Measurements from ENCODE around the gene NR1I3. TPM values are rescaled to one million over a fixed set of nuclear protein-coding genes. Genes with fewer than 3 reads are reported as not detected.

The NR1I3 gene
- total and polyA plus RNA-seq, 2 of the 13 experiments (the other 11 are each of a cell fraction or from before 2014, with no cell fraction given), result 0.62 to 0.95 TPM

- Histone ChIP-seq H3K9ac (ENCODE audit: insufficient read depth, low read depth, low read length) (no peak overlapping the region), H3K27me3 (ENCODE audit: control insufficient read depth in 1 of 2, insufficient read depth in 2 of 2, low read length in 2 of 2) (no peaks in the 10 kb centered on the region; a peak in 1 of 5 replicates), H3K4me1 (ENCODE audit: insufficient read depth, low read length) (peaks cover 19% of the 10 kb centered on the region), H3K36me3 (replicated peaks in 1 of 2; ENCODE audit: control insufficient read depth in 1 of 2, insufficient read depth in 2 of 2, low read length in 2 of 2) (peaks cover 2 to 5% of the 10 kb centered on the region in 2 experiments; a peak in 4 of 5 replicates), H3K9me3 (ENCODE audit: low read length) (no peaks in the 10 kb centered on the region), H3K4me3 (replicated peaks in 1 of 3; ENCODE audit: insufficient read depth in 1 of 3, low read depth in 2 of 3, low read length in 3 of 3) (no peak overlapping the region), H3K4me2 (ENCODE audit: low read depth, low read length) (no peak overlapping the region), H3K79me2 (ENCODE audit: insufficient read depth, low read length) (peaks cover 10% of the 10 kb centered on the region), H4K20me1 (ENCODE audit: insufficient read depth, low read length) (no peaks in the 10 kb centered on the region), H2AFZ (ENCODE audit: low read length) (no peak overlapping the region), H3K27ac (ENCODE audit: extremely low read length, insufficient read depth, low read length) (no peak overlapping the region)
- ATAC-seq (no peak), FAIRE-seq (no peak), DNase-seq (ENCODE audit: low spot score) (no peak)
- POLR2A ChIA-PET, result no interaction called here
- no TSS peak for BruUV-seq (replicated peaks)
- TF ChIP-seq KDM2A (CRISPR knock-in tag; IDR thresholded peaks at IDR 0.05; ENCODE audit: borderline replicate concordance, low read depth) (no peak), NBN (conservative IDR thresholded peaks at IDR 0.05) (no peak), SNRNP70 (IDR thresholded peaks at IDR 0.05; ENCODE audit: low read depth, low read length) (no peak), ZKSCAN8 (CRISPR knock-in tag; IDR thresholded peaks at IDR 0.05; ENCODE audit: borderline replicate concordance) (no peak), AGO2 (optimal IDR thresholded peaks at IDR 0.05; ENCODE audit: low read depth, low read length) (no peak), ZNF841 (CRISPR knock-in tag; IDR thresholded peaks at IDR 0.05; ENCODE audit: borderline replicate concordance) (no peak), ZBTB7A (CRISPR knock-in tag; IDR thresholded peaks at IDR 0.05) (no peak), ZFP37 (CRISPR knock-in tag; IDR thresholded peaks at IDR 0.05; ENCODE audit: borderline replicate concordance) (no peak), ZNF230 (CRISPR knock-in tag; IDR thresholded peaks at IDR 0.05) (no peak), ZC3H13 (CRISPR knock-in tag; IDR thresholded peaks at IDR 0.05) (no peak), ZNF562 (CRISPR knock-in tag; IDR thresholded peaks at IDR 0.05; ENCODE audit: borderline replicate concordance) (no peak), ZNF20 (CRISPR knock-in tag; IDR thresholded peaks at IDR 0.05) (no peak), GATA4 (IDR thresholded peaks at IDR 0.05; ENCODE audit: borderline replicate concordance, low read depth) (no peak)
- intact Hi-C loops (cut with micrococcal nuclease; ENCODE audit: unreplicated experiment), result no loop called here
- CTCF ChIA-PET (ENCODE audit: low intra/inter-chr PET ratio, low total read pairs), result no interaction called here
- in situ Hi-C loops (cut with HindIII; ENCODE audit: extremely low pct_ligation_motif_present, low pct_unique_long_range_greater_than_20kb), result no loop called here
- WGBS (ENCODE audit: low lambda C conversion rate), result 73% methylated on average over 3 of the region's 3 CpGs
These were observed 58.3 kb downstream of the NR1I3 start for GRCh38 chr1:161179698-161180097.

Small RNA genes lying within 50 kb of the gene (microRNA-seq; reads per million reads assigned to microRNA genes)
- 1.4 reads per million for gene MIR5187

Other genes with a start within 250 kb of the NR1I3 start
- gene F11R, start 217.1 kb downstream of the NR1I3 start, total RNA-seq (2016; rRNA removed; fragmentation: Illumina TruSeq; extraction: Trizol), result 41.4 and 95.8 TPM in 2 replicates
- 105 and 145 TPM in 2 replicates for gene F11R, start 217.1 kb downstream of the NR1I3 start, polyA plus RNA-seq (2011; rRNA removed)
- 0.31 TPM in 1 of 2 replicates, not detected in the other for gene TSTD1, start 199.2 kb downstream of the NR1I3 start, total RNA-seq (2016; rRNA removed; fragmentation: Illumina TruSeq; extraction: Trizol)
- 0.15 TPM in 1 of 2 replicates, not detected in the other for gene TSTD1, start 199.2 kb downstream of the NR1I3 start, polyA plus RNA-seq (2011; rRNA removed)
- 32.2 and 39.4 TPM in 2 replicates for gene USF1, start 192.2 kb downstream of the NR1I3 start, total RNA-seq (2016; rRNA removed; fragmentation: Illumina TruSeq; extraction: Trizol)
- gene USF1, start 192.2 kb downstream of the NR1I3 start, polyA plus RNA-seq (2011; rRNA removed), result 26.9 and 40.0 TPM in 2 replicates
- gene ARHGAP30, start 168.3 kb downstream of the NR1I3 start, total RNA-seq (2016; rRNA removed; fragmentation: Illumina TruSeq; extraction: Trizol), result 0.20 TPM in 1 of 2 replicates, not detected in the other
- 0.13 and 0.17 TPM in 2 replicates for gene ARHGAP30, start 168.3 kb downstream of the NR1I3 start, polyA plus RNA-seq (2011; rRNA removed)
- gene NECTIN4, start 148.6 kb downstream of the NR1I3 start, total RNA-seq (2016; rRNA removed; fragmentation: Illumina TruSeq; extraction: Trizol), result 12.3 and 12.4 TPM in 2 replicates
- 5.9 and 9.2 TPM in 2 replicates for gene NECTIN4, start 148.6 kb downstream of the NR1I3 start, polyA plus RNA-seq (2011; rRNA removed)
- gene KLHDC9, start 139.8 kb downstream of the NR1I3 start, total RNA-seq (2016; rRNA removed; fragmentation: Illumina TruSeq; extraction: Trizol), result 2.9 and 4.0 TPM in 2 replicates
- gene KLHDC9, start 139.8 kb downstream of the NR1I3 start, polyA plus RNA-seq (2011; rRNA removed), result 2.6 and 2.9 TPM in 2 replicates
- 63.6 and 90.3 TPM in 2 replicates for gene PFDN2, start 120.2 kb downstream of the NR1I3 start, total RNA-seq (2016; rRNA removed; fragmentation: Illumina TruSeq; extraction: Trizol)
- gene PFDN2, start 120.2 kb downstream of the NR1I3 start, polyA plus RNA-seq (2011; rRNA removed), result 51.0 and 62.6 TPM in 2 replicates
- 30.0 and 31.0 TPM in 2 replicates for gene NIT1, start 120.1 kb downstream of the NR1I3 start, total RNA-seq (2016; rRNA removed; fragmentation: Illumina TruSeq; extraction: Trizol)
- 22.7 and 29.2 TPM in 2 replicates for gene NIT1, start 120.1 kb downstream of the NR1I3 start, polyA plus RNA-seq (2011; rRNA removed)
- 12.6 and 14.0 TPM in 2 replicates for gene DEDD, start 105.5 kb downstream of the NR1I3 start, total RNA-seq (2016; rRNA removed; fragmentation: Illumina TruSeq; extraction: Trizol)
- gene DEDD, start 105.5 kb downstream of the NR1I3 start, polyA plus RNA-seq (2011; rRNA removed), result 27.8 and 31.2 TPM in 2 replicates
- gene UFC1, start 84.2 kb downstream of the NR1I3 start, total RNA-seq (2016; rRNA removed; fragmentation: Illumina TruSeq; extraction: Trizol), result 72.8 and 96.5 TPM in 2 replicates
- 70.1 and 85.2 TPM in 2 replicates for gene UFC1, start 84.2 kb downstream of the NR1I3 start, polyA plus RNA-seq (2011; rRNA removed)
- 7.4 and 10.1 TPM in 2 replicates for gene USP21, start 78.7 kb downstream of the NR1I3 start, total RNA-seq (2016; rRNA removed; fragmentation: Illumina TruSeq; extraction: Trizol)
- gene USP21, start 78.7 kb downstream of the NR1I3 start, polyA plus RNA-seq (2011; rRNA removed), result 31.0 and 33.1 TPM in 2 replicates
- gene PPOX, start 71.8 kb downstream of the NR1I3 start, total RNA-seq (2016; rRNA removed; fragmentation: Illumina TruSeq; extraction: Trizol), result 13.0 and 15.5 TPM in 2 replicates
- gene PPOX, start 71.8 kb downstream of the NR1I3 start, polyA plus RNA-seq (2011; rRNA removed), result 25.2 and 27.7 TPM in 2 replicates
- gene B4GALT3, start 60.7 kb downstream of the NR1I3 start, total RNA-seq (2016; rRNA removed; fragmentation: Illumina TruSeq; extraction: Trizol), result 26.7 and 35.6 TPM in 2 replicates
- 40.4 and 45.0 TPM in 2 replicates for gene B4GALT3, start 60.7 kb downstream of the NR1I3 start, polyA plus RNA-seq (2011; rRNA removed)
- gene ADAMTS4, start 39.1 kb downstream of the NR1I3 start, total RNA-seq (2016; rRNA removed; fragmentation: Illumina TruSeq; extraction: Trizol), result 0.73 and 1.7 TPM in 2 replicates
- gene ADAMTS4, start 39.1 kb downstream of the NR1I3 start, polyA plus RNA-seq (2011; rRNA removed), result 0.51 and 0.56 TPM in 2 replicates
- gene NDUFS2, start 35.8 kb downstream of the NR1I3 start, total RNA-seq (2016; rRNA removed; fragmentation: Illumina TruSeq; extraction: Trizol), result 118 and 129 TPM in 2 replicates
- 70.1 and 89.9 TPM in 2 replicates for gene NDUFS2, start 35.8 kb downstream of the NR1I3 start, polyA plus RNA-seq (2011; rRNA removed)
- 1.3 and 1.5 TPM in 2 replicates for gene FCER1G, start 22.9 kb downstream of the NR1I3 start, total RNA-seq (2016; rRNA removed; fragmentation: Illumina TruSeq; extraction: Trizol)
- gene FCER1G, start 22.9 kb downstream of the NR1I3 start, polyA plus RNA-seq (2011; rRNA removed), result 4.7 and 6.4 TPM in 2 replicates
- 4,370 and 6,293 TPM in 2 replicates for gene APOA2, start 14.6 kb downstream of the NR1I3 start, total RNA-seq (2016; rRNA removed; fragmentation: Illumina TruSeq; extraction: Trizol)
- 18,293 and 18,774 TPM in 2 replicates for gene APOA2, start 14.6 kb downstream of the NR1I3 start, polyA plus RNA-seq (2011; rRNA removed)
- 26.2 and 29.1 TPM in 2 replicates for gene TOMM40L, start 12.1 kb downstream of the NR1I3 start, total RNA-seq (2016; rRNA removed; fragmentation: Illumina TruSeq; extraction: Trizol)
- gene TOMM40L, start 12.1 kb downstream of the NR1I3 start, polyA plus RNA-seq (2011; rRNA removed), result 14.1 and 16.9 TPM in 2 replicates
- not detected in 2 replicates for gene PCP4L1, start 20.5 kb upstream of the NR1I3 start, total RNA-seq (2016; rRNA removed; fragmentation: Illumina TruSeq; extraction: Trizol)
- 0.28 and 0.59 TPM in 2 replicates for gene PCP4L1, start 20.5 kb upstream of the NR1I3 start, polyA plus RNA-seq (2011; rRNA removed)
- 7.3 and 18.3 TPM in 2 replicates for gene MPZ, start 71.8 kb upstream of the NR1I3 start, total RNA-seq (2016; rRNA removed; fragmentation: Illumina TruSeq; extraction: Trizol)
- 24.6 and 26.7 TPM in 2 replicates for gene MPZ, start 71.8 kb upstream of the NR1I3 start, polyA plus RNA-seq (2011; rRNA removed)
- 27.1 and 85.0 TPM in 2 replicates for gene SDHC, start 76.2 kb upstream of the NR1I3 start, total RNA-seq (2016; rRNA removed; fragmentation: Illumina TruSeq; extraction: Trizol)
- 199 and 229 TPM in 2 replicates for gene SDHC, start 76.2 kb upstream of the NR1I3 start, polyA plus RNA-seq (2011; rRNA removed)
- gene CFAP126, start 129.7 kb upstream of the NR1I3 start, total RNA-seq (2016; rRNA removed; fragmentation: Illumina TruSeq; extraction: Trizol), result not detected in 2 replicates
- not detected in 2 replicates for gene CFAP126, start 129.7 kb upstream of the NR1I3 start, polyA plus RNA-seq (2011; rRNA removed)